Muscle layer of colon (tissue), 2 donors: Measurements from ENCODE around the gene MGLL.

ENCODE experiments used
- H3K27ac ChIP-seq: one replicate; pipeline ENCODE4 v1.7.0; 2013; ENCODE audit warnings: low read depth, mild to moderate bottlenecking, low read length, moderate library complexity
- H3K27me3 ChIP-seq, 2 donors: one replicate each; pipeline ENCODE4 v1.7.0; 2013; ENCODE audit warnings: low read length in 2 of 2, mild to moderate bottlenecking in 2 of 2; ENCODE audit not compliant: insufficient read depth in 2 of 2, control insufficient read depth in 1 of 2
- H3K36me3 ChIP-seq: one replicate; pipeline ENCODE4 v1.7.0; 2013; ENCODE audit warnings: mild to moderate bottlenecking, low read length; ENCODE audit not compliant: insufficient read depth
- H3K4me1 ChIP-seq: one replicate; pipeline ENCODE4 v1.7.0; 2013; ENCODE audit warnings: mild to moderate bottlenecking, low read length; ENCODE audit not compliant: insufficient read depth
- H3K4me3 ChIP-seq, 2 donors: one replicate each; pipeline ENCODE4 v1.7.0; 2013; ENCODE audit warnings: low read length in 2 of 2, low read depth in 1 of 2, mild to moderate bottlenecking in 1 of 2, moderate library complexity in 1 of 2
- H3K9ac ChIP-seq: one replicate; pipeline ENCODE4 v1.7.0; 2013; ENCODE audit warnings: low read length
- H3K9me3 ChIP-seq: one replicate; pipeline ENCODE4 v1.7.0; 2013; ENCODE audit warnings: mild to moderate bottlenecking, low read length
- donor health status: abdominal sarcoma.
- donor health status: Adenocarcinoma of cecum.

Gene MGLL

DNA sequence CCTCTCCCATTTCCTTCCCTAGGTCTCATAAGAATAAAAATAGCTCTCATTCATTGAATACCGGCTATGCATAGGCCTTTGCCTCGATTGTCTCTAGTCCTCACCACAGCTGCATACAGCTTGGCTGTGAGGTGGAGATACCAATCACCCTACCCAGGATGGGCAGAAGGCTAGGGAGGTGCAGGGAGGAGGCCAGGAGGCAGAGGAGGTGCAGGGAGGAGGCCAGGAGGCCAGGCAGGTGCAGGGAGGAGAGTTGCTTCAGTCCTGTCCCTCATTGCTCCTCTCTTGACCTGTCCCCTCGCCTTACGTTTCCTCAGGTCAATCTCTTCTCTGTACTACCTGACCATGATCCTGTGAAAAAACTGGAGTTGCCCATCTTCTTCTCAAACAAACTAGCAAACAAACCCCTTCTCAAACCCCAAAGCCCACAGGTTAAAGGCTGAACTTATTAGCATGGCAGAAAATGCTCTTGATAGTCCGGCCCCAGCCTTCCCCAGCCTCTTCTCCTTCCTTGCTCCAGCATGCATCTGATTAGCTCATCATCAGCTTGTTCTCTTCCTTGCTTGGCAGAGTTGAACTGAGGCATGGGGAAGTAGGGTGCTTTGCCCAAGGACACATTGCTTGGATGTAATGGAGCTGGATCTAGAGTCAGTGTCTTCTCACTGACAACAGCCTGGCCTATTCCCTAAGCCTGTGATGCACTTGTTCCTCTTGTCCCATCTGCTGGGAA lies 177.5 kb downstream of the MGLL start:
- Histone ChIP-seq H3K27ac (no peak overlapping the region), H3K4me1 (no peaks in the 10 kb centered on the region), H3K9ac (no peak overlapping the region), H3K36me3 (no peaks in the 10 kb centered on the region), H3K27me3 (no peaks in the 10 kb centered on the region), H3K9me3 (no peaks in the 10 kb centered on the region), H3K4me3 (no peak overlapping the region)

DNA sequence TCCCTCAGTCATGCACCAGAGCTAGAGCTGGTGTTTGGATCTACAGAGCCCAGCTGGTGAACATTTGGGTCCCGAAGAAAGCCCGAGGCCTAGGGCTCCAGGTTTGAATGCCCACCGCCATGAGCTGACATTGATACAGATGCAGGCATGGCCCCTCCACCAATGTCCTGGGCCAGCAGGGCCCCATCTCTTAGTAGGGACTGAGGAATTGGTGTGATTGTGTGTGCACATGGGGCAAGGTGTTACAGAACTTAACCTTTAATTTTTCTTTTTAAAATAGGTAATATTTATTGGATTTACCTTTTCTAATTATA lies 182.3 kb downstream of the MGLL start:
- H3K27ac ChIP-seq: no peak overlapping the region
- H3K9me3 ChIP-seq: no peaks in the 10 kb centered on the region
- no peaks in the 10 kb centered on the region for H3K27me3 ChIP-seq
- no peak overlapping the region for H3K4me3 ChIP-seq
- no peak overlapping the region for H3K9ac ChIP-seq
- H3K36me3 ChIP-seq: no peaks in the 10 kb centered on the region
- H3K4me1 ChIP-seq: no peaks in the 10 kb centered on the region

DNA sequence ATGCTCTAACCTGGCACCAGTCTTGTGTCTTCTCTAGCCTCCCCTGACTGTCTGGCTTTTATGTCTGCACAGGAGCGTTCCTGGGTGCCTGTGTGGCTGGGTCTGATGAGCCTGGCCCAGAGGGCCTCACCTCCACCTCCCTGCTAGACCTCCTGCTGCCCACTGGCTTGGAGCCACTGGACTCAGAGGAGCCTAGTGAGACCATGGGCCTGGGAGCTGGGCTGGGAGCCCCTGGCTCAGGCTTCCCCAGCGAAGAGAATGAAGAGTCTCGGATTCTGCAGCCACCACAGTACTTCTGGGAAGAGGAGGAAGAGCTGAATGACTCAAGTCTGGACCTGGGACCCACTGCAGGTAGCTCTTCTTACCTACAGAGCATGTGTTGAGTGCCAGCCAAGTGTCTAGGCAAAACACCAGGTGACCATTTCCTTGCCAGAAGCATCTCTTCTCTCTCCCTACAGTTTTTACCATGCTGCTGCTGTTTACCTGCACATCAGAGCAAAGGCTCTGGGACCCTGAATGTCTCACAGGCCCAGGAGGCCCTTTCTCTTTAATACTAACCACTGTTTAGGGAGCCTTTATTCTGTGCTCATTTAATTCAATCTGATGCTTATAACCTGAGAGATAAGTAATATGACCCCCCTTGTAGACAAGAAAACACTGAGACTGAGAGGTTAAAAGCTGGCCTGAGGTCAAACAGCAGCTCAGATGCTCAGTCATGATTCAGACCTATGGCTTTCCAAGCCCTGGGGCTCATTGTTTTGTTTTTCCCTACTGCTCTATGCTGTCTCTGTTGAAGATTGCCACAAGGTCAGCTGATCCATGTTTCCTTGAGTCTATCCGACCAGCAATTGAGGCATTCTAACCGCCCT lies 182.9 kb downstream of the MGLL start:
- H3K9ac ChIP-seq: no peak overlapping the region
- H3K36me3 ChIP-seq: no peaks in the 10 kb centered on the region
- H3K4me3 ChIP-seq: no peak overlapping the region
- H3K9me3 ChIP-seq: no peaks in the 10 kb centered on the region
- no peaks in the 10 kb centered on the region for H3K4me1 ChIP-seq
- H3K27ac ChIP-seq: no peak overlapping the region
- H3K27me3 ChIP-seq: no peaks in the 10 kb centered on the region
